Stomach (tissue), 9 donors: ENCODE measurements around the gene ERMARD. TPM values are rescaled to one million over a fixed set of nuclear protein-coding genes. Genes with fewer than 3 reads are reported as not detected.

ENCODE experiments used
- DNase-seq, 2 donors: peaks; one replicate each; pipeline versions ENCODE4 v3.0.0 to v3.0.0-alpha.2; 2013 to 2019
- H3K27ac ChIP-seq, 5 donors: fragments of 200-600 bp in 4 of 5; sonication (generic) in 4 of 5; one replicate each; pipeline ENCODE4 v1.5.1; 2013 to 2019; ENCODE audit warnings: mild to moderate bottlenecking in 1 of 5, moderate library complexity in 1 of 5
- H3K27me3 ChIP-seq, 3 donors: fragments of 200-600 bp; sonication (generic); one replicate each; pipeline ENCODE4 v1.5.1; 2017 to 2019; ENCODE audit warnings: mixed run types in 1 of 3
- H3K36me3 ChIP-seq, 4 donors: fragments of 200-600 bp; sonication (generic); 1 replicate in 3 of 4; 2 replicates in 1 of 4; pipeline ENCODE4 v1.5.1; 2016 to 2019
- H3K4me1 ChIP-seq, 4 donors: fragments of 200-600 bp; sonication (generic); one replicate each; pipeline ENCODE4 v1.5.1; 2016 to 2019
- H3K4me3 ChIP-seq, 4 donors: fragments of 200-600 bp; sonication (generic) in 3 of 4; one replicate each; pipeline ENCODE4 v1.5.1; 2016 to 2019; ENCODE audit warnings: mild to moderate bottlenecking in 1 of 4
- H3K9me3 ChIP-seq, 4 donors: fragments of 200-600 bp; sonication (generic); one replicate each; pipeline ENCODE4 v1.5.1; 2016 to 2019
- EP300 ChIP-seq: sonication (generic); formaldehyde crosslinking; IDR thresholded peaks from one replicate; pipeline ENCODE4 v1.6.1; 2017; ENCODE audit warnings: antibody characterized with exemption
- POLR2A ChIP-seq, 4 donors: fragments of 450-650 bp; IDR thresholded peaks; one replicate each; pipeline ENCODE4 v1.6.1; 2016; ENCODE audit warnings: antibody characterized with exemption in 4 of 4, control low read depth in 2 of 4, mild to moderate bottlenecking in 1 of 4, moderate library complexity in 1 of 4
- POLR2AphosphoS5 ChIP-seq, 3 donors: sonication (generic); formaldehyde crosslinking; IDR thresholded peaks; one replicate each; pipeline ENCODE4 v1.6.1; 2016; ENCODE audit warnings: antibody characterized with exemption in 3 of 3
- WGBS, 5 donors: extraction: QIAGEN DNeasy Blood & Tissue Kit in 3 of 5; methylation state at CpG; one replicate each; pipeline versions ENCODE4 v1.1.5 to v1.1.7; 2013 to 2018; 5-methylcytosine and 5-hydroxymethylcytosine counted together
- intact Hi-C: fragments of 100-400 bp; cut with DNase I; formaldehyde crosslinking; loops from one replicate; pipeline ENCODE4 v1.15.1; 2023; ENCODE audit warnings: low total_unique reads
- polyA plus RNA-seq, 3 donors: library from polyadenylated mRNA; stranded (reverse); fragments of 200-250 nt; gene quantifications; one replicate each; pipeline ENCODE4 v1.2.3, GENCODE V29; 2013
- total RNA-seq, 5 donors: library from RNA; depleted of rRNA; stranded (reverse); fragments of >200 nt; gene quantifications; one replicate each; pipeline versions ENCODE4 v1.1.0 to v1.2.3, GENCODE V29; 2014 to 2016
- TF ChIP-seq, protein P1 (sequence below), 7 experiments: fragments of 450-650 bp in 4 of 7; fragments of 200-600 bp in 3 of 7; sonication (generic) in 3 of 7; IDR thresholded peaks; one replicate each; pipeline ENCODE4 v1.5.1; 2016 to 2019; ENCODE audit warnings: antibody characterized with exemption in 7 of 7, control low read depth in 2 of 7, mild to moderate bottlenecking in 1 of 7
- donor health status: healthy with polysubstance abuse.
- donor health status: Bipolar disorder and iron deficiency.
- donor health status: healthy.

Gene ERMARD
- total and polyA plus RNA-seq, 8 donors = 4.1 to 84.5 (median 20.8) TPM

DNA sequence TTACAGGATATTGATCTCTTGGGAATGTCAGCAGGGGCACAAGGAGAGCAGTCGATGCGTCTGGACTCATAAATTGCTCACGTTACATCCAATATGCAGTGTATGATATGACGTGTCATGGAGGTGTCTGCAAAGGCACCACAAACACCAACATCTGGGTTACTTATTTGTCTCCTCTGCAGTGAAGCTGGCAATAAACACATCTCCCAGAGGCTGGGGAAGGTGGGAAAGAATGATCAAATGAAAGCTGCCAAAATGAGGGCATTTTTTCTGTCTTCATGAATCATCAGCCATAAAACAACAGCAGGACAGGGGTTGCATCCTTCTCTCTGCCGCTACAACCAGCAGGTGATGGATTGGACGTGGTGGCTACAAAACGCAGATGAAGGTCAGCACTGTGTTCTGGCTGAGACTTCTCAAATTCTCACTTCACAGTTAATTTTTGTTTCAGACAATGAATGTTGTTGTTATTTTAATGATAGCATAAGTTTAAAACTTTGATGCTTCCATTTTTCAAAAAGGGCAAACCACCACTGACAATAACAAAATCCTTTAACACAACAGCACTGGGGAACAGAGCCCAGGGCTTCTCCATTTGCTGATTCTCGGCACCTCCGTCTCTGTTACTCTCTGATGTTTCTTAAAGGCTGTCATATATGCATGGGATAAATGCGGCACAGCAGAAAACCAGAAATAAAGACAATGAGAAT, 47.5 kb downstream of the ERMARD start:
- peaks cover 0 to 3% (median 0%) of the 10 kb centered on the region in 3 donors for H3K27me3 ChIP-seq
- H3K4me3 ChIP-seq = no peak overlapping the region
- H3K36me3 ChIP-seq = no peaks in the 10 kb centered on the region
- DNase-seq = no peak
- H3K9me3 ChIP-seq = no peaks in the 10 kb centered on the region
- TF ChIP-seq POLR2A (IDR thresholded peaks at IDR 0.05) (no peak), POLR2AphosphoS5 (IDR thresholded peaks at IDR 0.05) (no peak), EP300 (no peak)
- TF ChIP-seq, protein P1, sequence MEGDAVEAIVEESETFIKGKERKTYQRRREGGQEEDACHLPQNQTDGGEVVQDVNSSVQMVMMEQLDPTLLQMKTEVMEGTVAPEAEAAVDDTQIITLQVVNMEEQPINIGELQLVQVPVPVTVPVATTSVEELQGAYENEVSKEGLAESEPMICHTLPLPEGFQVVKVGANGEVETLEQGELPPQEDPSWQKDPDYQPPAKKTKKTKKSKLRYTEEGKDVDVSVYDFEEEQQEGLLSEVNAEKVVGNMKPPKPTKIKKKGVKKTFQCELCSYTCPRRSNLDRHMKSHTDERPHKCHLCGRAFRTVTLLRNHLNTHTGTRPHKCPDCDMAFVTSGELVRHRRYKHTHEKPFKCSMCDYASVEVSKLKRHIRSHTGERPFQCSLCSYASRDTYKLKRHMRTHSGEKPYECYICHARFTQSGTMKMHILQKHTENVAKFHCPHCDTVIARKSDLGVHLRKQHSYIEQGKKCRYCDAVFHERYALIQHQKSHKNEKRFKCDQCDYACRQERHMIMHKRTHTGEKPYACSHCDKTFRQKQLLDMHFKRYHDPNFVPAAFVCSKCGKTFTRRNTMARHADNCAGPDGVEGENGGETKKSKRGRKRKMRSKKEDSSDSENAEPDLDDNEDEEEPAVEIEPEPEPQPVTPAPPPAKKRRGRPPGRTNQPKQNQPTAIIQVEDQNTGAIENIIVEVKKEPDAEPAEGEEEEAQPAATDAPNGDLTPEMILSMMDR (IDR thresholded peaks at IDR 0.05) = no peak
- WGBS, 5 donors = 84 to 93% (median 88%) methylated on average over 10 of the region's 10 CpGs
- peaks cover 12 to 32% (median 22%) of the 10 kb centered on the region in 4 donors for H3K4me1 ChIP-seq
- intact Hi-C loops = loop anchor here (10.0 kb wide), 1 partner anchor 726 kb away; no protein-coding TSS in a partner anchor
- H3K27ac ChIP-seq = no peak overlapping the region

DNA sequence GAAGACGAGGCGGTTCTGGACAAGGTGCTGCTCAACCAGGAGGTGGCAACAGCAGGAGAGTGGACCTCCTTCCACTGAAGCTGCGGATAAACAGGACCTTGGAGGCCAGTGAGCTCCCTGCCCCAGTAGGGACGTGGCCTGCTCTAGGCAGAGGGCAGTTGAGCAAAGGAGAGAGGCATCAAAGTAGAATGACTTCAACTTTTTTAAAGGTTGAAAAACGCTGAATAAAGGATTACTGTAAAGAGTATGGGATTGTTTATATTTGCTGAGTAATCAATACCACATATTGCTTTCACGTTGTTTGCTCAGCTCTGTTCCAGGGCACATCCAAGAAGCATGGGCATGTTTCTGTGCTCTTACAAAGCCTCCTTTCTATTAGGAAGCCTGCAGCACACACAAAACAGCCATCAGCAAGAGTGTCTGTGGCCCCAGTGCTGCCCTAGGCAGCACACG, 48.1 kb downstream of the ERMARD start:
- Histone ChIP-seq H3K27ac (no peak overlapping the region), H3K9me3 (no peaks in the 10 kb centered on the region), H3K27me3 (peaks cover 0 to 9% (median 0%) of the 10 kb centered on the region in 3 donors), H3K36me3 (no peaks in the 10 kb centered on the region), H3K4me1 (peaks cover 12 to 27% (median 20%) of the 10 kb centered on the region in 4 donors), H3K4me3 (no peak overlapping the region)
- WGBS, 5 donors = 59 to 72% (median 65%) methylated on average over 7 of the region's 7 CpGs
- no peak for DNase-seq
- TF ChIP-seq POLR2A (IDR thresholded peaks at IDR 0.05) (no peak), EP300 (no peak), POLR2AphosphoS5 (IDR thresholded peaks at IDR 0.05) (no peak)
- TF ChIP-seq, protein P1 (IDR thresholded peaks at IDR 0.05) = no peak
- intact Hi-C loops = loop anchor here (10.0 kb wide), 1 partner anchor 725 kb away; no protein-coding TSS in a partner anchor

DNA sequence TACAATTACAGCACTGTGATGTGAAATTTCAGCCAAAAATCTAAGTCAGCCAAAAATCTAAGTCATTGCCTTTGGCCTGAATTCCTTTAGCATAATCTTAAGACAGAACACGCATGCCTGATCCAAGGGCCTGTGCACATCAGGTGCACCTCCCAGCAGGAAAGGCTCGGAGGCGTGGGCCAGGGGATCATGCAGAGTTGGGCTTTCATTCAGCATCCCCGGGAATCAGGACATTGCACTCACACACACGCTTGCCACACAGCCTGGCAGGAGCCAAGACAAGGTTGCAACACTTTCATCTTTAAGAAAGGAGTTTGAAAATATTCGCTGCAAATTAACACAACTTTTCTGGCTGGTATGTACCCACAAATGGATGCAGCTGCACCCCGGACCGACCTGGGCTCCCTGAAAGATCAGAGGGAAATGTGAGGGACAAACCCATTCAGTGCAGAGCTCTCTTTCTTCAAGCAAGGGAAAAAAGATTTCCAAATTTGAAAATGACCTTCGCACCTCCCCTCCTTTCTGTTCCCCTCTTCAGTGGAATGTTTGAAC, 48.8 kb downstream of the ERMARD start:
- Histone ChIP-seq H3K4me1 (peaks cover 12 to 23% (median 17%) of the 10 kb centered on the region in 4 donors), H3K27ac (peak overlapping the region in 1 of 5 donors; percentile 43), H3K4me3 (no peak overlapping the region), H3K9me3 (no peaks in the 10 kb centered on the region), H3K27me3 (peaks cover 0 to 14% (median 4%) of the 10 kb centered on the region in 3 donors), H3K36me3 (no peaks in the 10 kb centered on the region)
- 39 to 59% (median 45%) methylated on average over 9 of the region's 9 CpGs for WGBS, 5 donors
- TF ChIP-seq EP300 (no peak), POLR2A (IDR thresholded peaks at IDR 0.05) (no peak), POLR2AphosphoS5 (IDR thresholded peaks at IDR 0.05) (no peak)
- TF ChIP-seq, protein P1 (IDR thresholded peaks at IDR 0.05) = no peak
- intact Hi-C loops = no loop called here
- no peak for DNase-seq

DNA sequence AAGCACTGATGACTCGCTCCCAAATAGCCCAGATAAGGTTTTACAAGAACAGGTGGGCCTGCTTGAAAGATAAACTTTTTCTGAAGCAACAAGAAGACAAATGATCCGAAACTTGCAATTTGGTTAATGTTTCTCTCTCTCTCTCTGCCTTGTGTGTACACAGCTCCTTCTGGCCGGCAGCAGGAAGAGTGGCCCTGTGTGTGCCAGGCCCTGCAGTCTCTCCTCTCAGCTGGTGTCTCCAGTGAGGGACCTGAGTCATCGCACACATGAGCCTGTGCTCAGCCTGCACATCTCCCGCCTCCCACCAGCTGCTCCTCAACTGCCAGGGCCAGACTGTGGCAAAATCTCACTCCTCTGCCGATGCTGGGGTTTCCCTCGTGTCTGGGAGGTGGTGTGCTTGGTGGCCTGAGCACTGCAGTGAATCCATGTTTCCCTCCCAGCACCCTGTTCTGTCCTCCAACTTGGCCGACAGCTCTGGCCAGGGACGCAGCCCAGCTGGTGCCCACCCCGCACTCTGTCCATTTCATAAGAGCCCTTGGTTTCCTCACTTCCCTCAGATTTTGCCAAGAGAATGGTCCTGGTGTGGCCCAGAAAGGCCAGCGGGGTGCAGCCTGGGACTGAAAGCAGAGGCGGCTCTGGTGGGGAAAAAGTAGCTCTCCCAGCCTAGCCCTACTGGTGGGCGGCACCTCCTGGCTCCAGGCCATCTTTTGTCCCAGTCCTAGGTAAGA, 49.4 kb downstream of the ERMARD start:
- peak overlapping the region in 2 of 5 donors; percentile 40 to 43 for H3K27ac ChIP-seq
- intact Hi-C loops = no loop called here
- no peak for TF ChIP-seq EP300
- no peak for TF ChIP-seq POLR2A (IDR thresholded peaks at IDR 0.05)
- TF ChIP-seq, protein P1 (IDR thresholded peaks at IDR 0.05) = no peak
- no peak for TF ChIP-seq POLR2AphosphoS5 (IDR thresholded peaks at IDR 0.05)

More for the DNA sequence above, 49.4 kb downstream of the ERMARD start:
- DNase-seq = peak; percentile 47 to 74
- WGBS, 5 donors = 40 to 59% (median 49%) methylated on average over 10 to 13 of the region's 13 CpGs
- H3K4me1 ChIP-seq = peaks cover 12 to 23% (median 17%) of the 10 kb centered on the region in 4 donors
- peaks cover 0 to 20% (median 9%) of the 10 kb centered on the region in 3 donors for H3K27me3 ChIP-seq
- no peak overlapping the region for H3K4me3 ChIP-seq
- H3K9me3 ChIP-seq = no peaks in the 10 kb centered on the region
- H3K36me3 ChIP-seq = no peaks in the 10 kb centered on the region
